Bronchial epithelial cell (primary cell): ENCODE data around the gene PKDREJ. TPM values are rescaled to one million over a fixed set of nuclear protein-coding genes. Genes with fewer than 3 reads are reported as not detected.

Source experiments
- DNase-seq: peaks from one replicate; pipeline ENCODE4 v3.0.0-alpha.2; 2010; ENCODE audit warnings: low read depth
- FAIRE-seq: peaks from 2 replicates; lab custom pipeline; 2011; peaks lifted over from hg19 to GRCh38; lab: Jason Lieb, UNC
- H3K27me3 ChIP-seq: 2 replicates; pipeline ENCODE4 v1.5.1; 2011; ENCODE audit warnings: low read length; ENCODE audit not compliant: control insufficient read depth, insufficient read depth
- H3K36me3 ChIP-seq: 2 replicates; pipeline ENCODE4 v1.5.1; 2011; ENCODE audit warnings: low read length; ENCODE audit not compliant: control insufficient read depth, insufficient read depth
- H3K4me3 ChIP-seq: 2 replicates; pipeline ENCODE4 v1.5.1; 2011; ENCODE audit warnings: mild to moderate bottlenecking, low read depth, low read length, control low read depth
- total RNA-seq: library from RNA; depleted of rRNA; stranded (reverse); fragments of >200 nt; gene quantifications from 2 replicates; pipeline ENCODE4 v1.2.1, GENCODE V29; 2014
- TF ChIP-seq, protein P1 (sequence below): IDR thresholded peaks from 2 replicates; pipeline ENCODE4 v1.5.1; 2011; ENCODE audit warnings: mild to moderate bottlenecking, moderate library complexity, low read length, control low read depth, inconsistent platforms; ENCODE audit not compliant: insufficient read depth, severe bottlenecking

PKDREJ gene
- total RNA-seq, 1 donor from 2014 or later: not detected

DNA sequence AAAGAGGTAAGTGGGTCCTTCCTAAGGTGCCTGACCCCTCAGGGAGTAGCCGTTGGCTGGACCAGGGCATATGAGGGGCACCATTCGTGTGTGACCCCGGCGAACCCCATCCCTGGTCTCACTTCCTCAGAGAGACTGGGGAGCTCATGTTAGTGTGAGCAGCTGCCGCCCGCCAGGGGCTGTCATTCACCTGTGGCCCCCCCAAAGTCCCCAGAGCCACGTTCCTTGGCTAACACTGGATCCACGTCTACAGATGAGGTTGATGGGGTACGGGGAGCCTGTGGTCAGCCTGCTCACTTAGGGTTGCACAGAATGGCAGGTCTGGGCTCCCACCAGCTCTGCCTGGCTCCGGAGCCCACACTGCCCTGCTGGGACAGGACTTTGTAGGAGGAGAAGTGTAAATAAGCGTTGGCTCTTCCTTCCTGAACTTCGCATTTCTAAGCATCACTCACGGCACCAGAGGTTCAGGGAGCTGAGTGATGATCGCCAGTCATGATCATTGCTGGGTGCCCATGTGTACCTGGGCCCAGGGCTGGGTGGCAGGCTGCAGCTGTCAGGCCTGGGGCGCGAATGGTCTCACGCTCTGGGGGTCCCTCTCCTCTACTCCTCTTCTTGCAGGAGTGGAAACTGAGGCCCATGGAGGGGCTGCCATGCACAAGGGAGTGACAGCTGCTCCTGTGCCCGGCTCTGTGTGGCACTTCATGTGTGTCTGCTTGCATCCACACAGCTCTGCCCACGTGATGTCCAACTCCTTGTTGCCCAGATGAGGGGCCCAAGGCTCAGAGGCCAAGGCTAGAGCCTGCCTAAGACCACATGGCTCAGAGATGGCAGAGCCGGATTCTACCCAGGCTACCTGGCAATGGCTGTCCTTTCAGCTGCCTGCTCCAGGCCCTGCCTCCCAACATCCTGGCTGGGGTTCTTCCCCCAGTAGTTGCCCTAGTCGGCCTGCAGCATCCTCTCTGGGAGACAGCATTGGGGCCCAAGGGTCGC, 15.8 kb upstream of the PKDREJ start:
- TF ChIP-seq, protein P1, sequence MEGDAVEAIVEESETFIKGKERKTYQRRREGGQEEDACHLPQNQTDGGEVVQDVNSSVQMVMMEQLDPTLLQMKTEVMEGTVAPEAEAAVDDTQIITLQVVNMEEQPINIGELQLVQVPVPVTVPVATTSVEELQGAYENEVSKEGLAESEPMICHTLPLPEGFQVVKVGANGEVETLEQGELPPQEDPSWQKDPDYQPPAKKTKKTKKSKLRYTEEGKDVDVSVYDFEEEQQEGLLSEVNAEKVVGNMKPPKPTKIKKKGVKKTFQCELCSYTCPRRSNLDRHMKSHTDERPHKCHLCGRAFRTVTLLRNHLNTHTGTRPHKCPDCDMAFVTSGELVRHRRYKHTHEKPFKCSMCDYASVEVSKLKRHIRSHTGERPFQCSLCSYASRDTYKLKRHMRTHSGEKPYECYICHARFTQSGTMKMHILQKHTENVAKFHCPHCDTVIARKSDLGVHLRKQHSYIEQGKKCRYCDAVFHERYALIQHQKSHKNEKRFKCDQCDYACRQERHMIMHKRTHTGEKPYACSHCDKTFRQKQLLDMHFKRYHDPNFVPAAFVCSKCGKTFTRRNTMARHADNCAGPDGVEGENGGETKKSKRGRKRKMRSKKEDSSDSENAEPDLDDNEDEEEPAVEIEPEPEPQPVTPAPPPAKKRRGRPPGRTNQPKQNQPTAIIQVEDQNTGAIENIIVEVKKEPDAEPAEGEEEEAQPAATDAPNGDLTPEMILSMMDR: no peak
- FAIRE-seq: peak; percentile 7
- no peak overlapping the region for H3K4me3 ChIP-seq
- peaks cover 14% of the 10 kb centered on the region for H3K36me3 ChIP-seq
- DNase-seq: no peak
- no peaks in the 10 kb centered on the region for H3K27me3 ChIP-seq

DNA sequence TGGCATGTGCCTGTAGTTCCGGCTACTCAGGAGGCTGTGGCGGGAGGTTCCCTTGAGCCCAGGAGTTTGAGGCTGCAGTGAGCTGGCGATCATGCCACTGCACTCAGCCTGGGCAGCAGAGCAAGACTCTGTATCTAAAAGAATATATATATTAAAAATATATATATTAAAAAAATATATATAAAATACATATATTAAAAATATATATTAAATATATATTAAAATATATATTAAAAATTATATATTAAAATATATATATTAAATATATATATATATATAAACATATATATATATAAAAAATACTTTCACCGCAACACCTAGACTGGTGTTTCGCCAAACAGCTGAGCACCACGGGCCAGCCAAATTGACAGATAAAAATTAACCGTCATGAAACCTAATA, 13.4 kb upstream of the PKDREJ start:
- no peaks in the 10 kb centered on the region for H3K27me3 ChIP-seq
- TF ChIP-seq, protein P1: no peak
- H3K4me3 ChIP-seq: no peak overlapping the region
- FAIRE-seq (no peak), DNase-seq (no peak)
- H3K36me3 ChIP-seq: peaks cover 14% of the 10 kb centered on the region

DNA sequence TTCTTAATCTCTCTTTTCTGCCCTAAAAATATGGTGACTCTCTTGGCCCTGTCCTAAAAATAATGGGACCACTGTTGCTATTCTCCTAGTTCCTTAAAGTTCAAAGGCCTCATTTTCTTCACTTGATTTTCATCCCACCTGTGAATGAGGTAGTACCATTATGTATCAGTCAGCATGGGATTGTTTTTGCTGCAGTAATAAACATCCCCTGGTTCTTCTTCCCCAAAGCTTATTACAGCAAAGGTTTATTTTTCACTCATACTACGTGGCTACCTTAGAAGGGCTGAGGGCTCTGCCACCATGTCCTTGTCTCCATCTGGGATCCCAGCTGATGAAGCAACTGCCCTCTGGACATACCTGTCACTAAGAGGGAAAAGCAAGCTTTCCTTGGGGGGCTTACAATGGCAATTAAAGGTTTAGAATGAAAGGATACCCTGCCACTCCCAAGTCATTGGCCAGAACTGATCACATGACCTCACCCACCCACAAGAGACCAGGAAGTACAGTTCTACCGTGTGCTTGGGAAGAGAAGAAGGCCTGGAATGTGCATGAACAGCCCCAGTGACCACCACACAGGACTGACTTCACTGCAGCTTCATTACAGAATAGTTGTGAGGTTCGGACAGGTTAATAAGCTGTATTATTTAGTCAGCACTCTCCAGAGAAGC, 12.4 kb upstream of the PKDREJ start:
- Histone ChIP-seq H3K27me3 (no peaks in the 10 kb centered on the region), H3K4me3 (no peak overlapping the region), H3K36me3 (peaks cover 13% of the 10 kb centered on the region)
- FAIRE-seq (no peak), DNase-seq (no peak)
- TF ChIP-seq, protein P1: no peak

DNA sequence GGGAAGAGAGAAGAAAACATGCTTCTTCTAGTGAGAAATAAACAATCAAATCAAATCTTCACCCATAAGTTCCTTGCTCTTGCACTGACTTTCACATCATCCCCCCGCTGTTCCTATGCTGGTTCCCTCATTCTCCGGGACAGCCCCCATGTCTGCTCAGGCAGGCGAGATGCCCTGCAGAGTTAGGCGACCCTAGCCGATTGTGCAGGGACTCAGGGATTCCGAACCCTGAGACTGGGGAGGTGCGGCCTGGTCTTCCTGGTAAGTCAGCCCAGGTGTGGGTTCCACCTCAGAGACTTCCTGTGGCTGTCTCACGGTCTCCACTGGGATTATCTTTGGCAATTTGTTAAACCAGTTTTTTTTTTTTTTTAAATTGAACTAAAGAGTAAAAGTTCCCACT, 11.2 kb upstream of the PKDREJ start:
- Histone ChIP-seq H3K27me3 (no peaks in the 10 kb centered on the region), H3K36me3 (peaks cover 11% of the 10 kb centered on the region), H3K4me3 (no peak overlapping the region)
- FAIRE-seq (no peak), DNase-seq (no peak)
- TF ChIP-seq, protein P1: no peak

DNA sequence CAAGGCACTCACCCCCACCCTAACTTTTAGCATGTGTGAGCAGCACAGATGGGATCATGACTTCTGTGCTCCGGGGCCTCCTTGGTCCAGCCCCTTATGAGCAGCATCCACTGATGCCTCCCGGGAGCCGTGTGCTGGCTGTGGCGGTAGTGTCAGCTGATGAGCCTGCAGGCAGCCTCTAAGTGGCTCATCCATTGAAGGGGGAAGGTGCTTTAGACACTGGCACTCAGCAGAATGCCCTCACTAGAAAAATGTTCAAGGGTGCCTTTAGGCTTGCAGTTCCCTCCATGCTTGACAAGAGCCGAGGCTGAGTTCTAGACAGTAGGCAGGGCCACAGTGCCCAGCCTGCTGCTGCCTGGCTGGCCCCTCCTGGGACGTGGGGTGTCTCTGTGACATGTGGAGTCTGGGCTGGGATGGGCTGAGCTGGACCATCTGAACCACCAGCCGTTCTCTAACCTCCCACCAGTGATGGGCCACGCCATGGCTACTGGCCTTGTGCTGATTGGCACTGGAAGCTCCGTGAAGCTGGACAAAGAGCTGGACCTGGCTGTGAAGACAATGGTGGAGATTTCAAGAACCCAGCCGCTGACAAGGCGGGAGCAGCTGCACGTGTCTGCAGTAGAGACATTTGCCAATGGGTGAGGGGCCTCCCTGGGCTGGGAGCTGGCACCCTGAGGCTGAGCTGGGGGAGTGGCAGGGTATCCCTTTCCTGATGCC, 10.4 kb upstream of the PKDREJ start:
- H3K27me3 ChIP-seq: no peaks in the 10 kb centered on the region
- no peak for DNase-seq
- H3K4me3 ChIP-seq: no peak overlapping the region
- TF ChIP-seq, protein P1: no peak
- peaks cover 10% of the 10 kb centered on the region for H3K36me3 ChIP-seq
- no peak for FAIRE-seq
